Nephron progenitor cell (in vitro differentiated cells): ENCODE results near the gene MMP21.

ENCODE experiments used
- DNase-seq: peaks from one replicate; pipeline ENCODE4 v3.0.0; 2021
- H3K27ac Mint-ChIP-seq: 2 replicates; pipeline ENCODE4 v1.8.0; 2021; ENCODE audit warnings: mild to moderate bottlenecking, moderate library complexity, mixed read lengths
- H3K27me3 Mint-ChIP-seq: 2 replicates; pipeline ENCODE4 v1.8.0; 2021; ENCODE audit warnings: mild to moderate bottlenecking, low read depth, mixed read lengths; ENCODE audit not compliant: poor library complexity
- H3K36me3 Mint-ChIP-seq: 2 replicates; pipeline ENCODE4 v1.8.0; 2021; ENCODE audit warnings: low read depth, mixed read lengths
- H3K4me1 Mint-ChIP-seq: 2 replicates; pipeline ENCODE4 v1.8.0; 2021; ENCODE audit warnings: mixed read lengths
- H3K4me3 Mint-ChIP-seq: 2 replicates; pipeline ENCODE4 v1.8.0; 2021; ENCODE audit warnings: mild to moderate bottlenecking, moderate library complexity, mixed read lengths
- H3K9me3 Mint-ChIP-seq: 2 replicates; pipeline ENCODE4 v1.8.0; 2021; ENCODE audit warnings: mild to moderate bottlenecking, moderate library complexity, mixed read lengths
- CTCF ChIP-seq: fragments of 200-600 bp; sonication (generic); IDR thresholded peaks from 2 replicates; pipeline ENCODE4 v1.5.0; 2021; ENCODE audit warnings: antibody characterized with exemption

Gene MMP21

GRCh38 chr10:125817337-125817946, 41.8 kb upstream of the MMP21 start:
- Mint-ChIP-seq H3K4me1 (peaks cover 9% of the 10 kb centered on the region), H3K9me3 (no peaks in the 10 kb centered on the region), H3K4me3 (no peak overlapping the region), H3K36me3 (peaks cover 25% of the 10 kb centered on the region), H3K27ac (no peak overlapping the region), H3K27me3 (no peaks in the 10 kb centered on the region)
- TF ChIP-seq CTCF: no peak
- no peak for DNase-seq

- H3K4me1 Mint-ChIP-seq: peaks cover 4% of the 10 kb centered on the region
- DNase-seq: no peak
These were observed 40.9 kb upstream of the MMP21 start for GRCh38 chr10:125816548-125816947.

GRCh38 chr10:125815764-125816163, 40.1 kb upstream of the MMP21 start:
- no peak overlapping the region for H3K27ac Mint-ChIP-seq
- H3K4me3 Mint-ChIP-seq: no peak overlapping the region
- no peak for DNase-seq

More at GRCh38 chr10:125816548-125816947, 40.9 kb upstream of the MMP21 start:
- TF ChIP-seq CTCF: no peak
- peaks cover 29% of the 10 kb centered on the region for H3K36me3 Mint-ChIP-seq
- no peaks in the 10 kb centered on the region for H3K9me3 Mint-ChIP-seq
- no peaks in the 10 kb centered on the region for H3K27me3 Mint-ChIP-seq
- H3K4me3 Mint-ChIP-seq: no peak overlapping the region
- H3K27ac Mint-ChIP-seq: no peak overlapping the region

GRCh38 chr10:125812128-125812750, 36.6 kb upstream of the MMP21 start:
- no peaks in the 10 kb centered on the region for H3K4me1 Mint-ChIP-seq
- peaks cover 51% of the 10 kb centered on the region for H3K36me3 Mint-ChIP-seq
- H3K4me3 Mint-ChIP-seq: no peak overlapping the region
- no peak for TF ChIP-seq CTCF
- no peak overlapping the region for H3K27ac Mint-ChIP-seq
- DNase-seq: no peak
- H3K9me3 Mint-ChIP-seq: no peaks in the 10 kb centered on the region
- H3K27me3 Mint-ChIP-seq: no peaks in the 10 kb centered on the region

More at GRCh38 chr10:125815764-125816163, 40.1 kb upstream of the MMP21 start:
- Mint-ChIP-seq H3K36me3 (peaks cover 36% of the 10 kb centered on the region), H3K4me1 (no peaks in the 10 kb centered on the region), H3K27me3 (no peaks in the 10 kb centered on the region), H3K9me3 (no peaks in the 10 kb centered on the region)
- TF ChIP-seq CTCF: no peak

GRCh38 chr10:125811251-125811650, 35.6 kb upstream of the MMP21 start:
- Mint-ChIP-seq H3K4me3 (no peak overlapping the region), H3K27ac (no peak overlapping the region), H3K27me3 (no peaks in the 10 kb centered on the region), H3K9me3 (no peaks in the 10 kb centered on the region), H3K36me3 (peaks cover 54% of the 10 kb centered on the region), H3K4me1 (peaks cover 4% of the 10 kb centered on the region)
- no peak for TF ChIP-seq CTCF
- DNase-seq: no peak

GRCh38 chr10:125808047-125808446, 32.4 kb upstream of the MMP21 start:
- H3K4me3 Mint-ChIP-seq: no peak overlapping the region
- DNase-seq: no peak
- peaks cover 53% of the 10 kb centered on the region for H3K36me3 Mint-ChIP-seq
- no peak for TF ChIP-seq CTCF
- peaks cover 6% of the 10 kb centered on the region for H3K4me1 Mint-ChIP-seq
- no peaks in the 10 kb centered on the region for H3K27me3 Mint-ChIP-seq
- no peak overlapping the region for H3K27ac Mint-ChIP-seq
- H3K9me3 Mint-ChIP-seq: no peaks in the 10 kb centered on the region
